ENCODE measurements around the gene CSMD2. TPM values are rescaled to one million over a fixed set of nuclear protein-coding genes. Genes with fewer than 3 reads are reported as not detected.

Gene CSMD2
- total RNA-seq, 2 donors from 2014 or later = 2.8 to 3.0 TPM

DNA sequence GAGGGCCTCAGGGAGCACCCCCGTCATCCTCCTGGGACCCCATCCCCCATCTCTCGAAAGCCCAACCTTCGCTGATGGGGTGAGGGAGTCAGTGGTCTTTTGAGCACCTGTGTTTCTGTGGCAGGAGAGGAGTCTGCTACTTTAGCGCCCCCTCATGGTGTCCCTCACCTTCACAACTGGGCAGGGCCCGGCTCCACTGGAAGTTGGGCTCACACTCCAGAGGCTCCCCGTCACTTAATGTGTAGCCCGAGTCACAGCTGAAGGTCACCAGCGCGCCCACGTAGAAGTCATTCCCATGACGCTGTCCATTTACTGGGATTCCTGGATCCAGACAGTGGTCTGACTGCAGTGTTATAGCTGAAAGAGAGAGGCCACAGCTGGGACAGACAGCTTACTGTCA is 440.7 kb downstream of the CSMD2 start:
- H3K9me3 ChIP-seq = no peaks in the 10 kb centered on the region
- no peak for ATAC-seq (ENCODE audit: insufficient number of reproducible peaks, low FRiP score, low read depth)
- no peak overlapping the region for H3K4me3 ChIP-seq
- H3K27me3 ChIP-seq (replicated peaks; ENCODE audit: insufficient read depth) = no peaks in the 10 kb centered on the region
- H3K36me3 ChIP-seq = no peaks in the 10 kb centered on the region
- no peak for DNase-seq (ENCODE audit: low spot score)
- H3K27ac ChIP-seq = no peak overlapping the region
- H3K4me1 ChIP-seq (ENCODE audit: control insufficient read depth in 1 of 2, low read depth in 2 of 2) = peaks cover 0 to 13% of the 10 kb centered on the region in 2 donors
- TF ChIP-seq, protein P1, sequence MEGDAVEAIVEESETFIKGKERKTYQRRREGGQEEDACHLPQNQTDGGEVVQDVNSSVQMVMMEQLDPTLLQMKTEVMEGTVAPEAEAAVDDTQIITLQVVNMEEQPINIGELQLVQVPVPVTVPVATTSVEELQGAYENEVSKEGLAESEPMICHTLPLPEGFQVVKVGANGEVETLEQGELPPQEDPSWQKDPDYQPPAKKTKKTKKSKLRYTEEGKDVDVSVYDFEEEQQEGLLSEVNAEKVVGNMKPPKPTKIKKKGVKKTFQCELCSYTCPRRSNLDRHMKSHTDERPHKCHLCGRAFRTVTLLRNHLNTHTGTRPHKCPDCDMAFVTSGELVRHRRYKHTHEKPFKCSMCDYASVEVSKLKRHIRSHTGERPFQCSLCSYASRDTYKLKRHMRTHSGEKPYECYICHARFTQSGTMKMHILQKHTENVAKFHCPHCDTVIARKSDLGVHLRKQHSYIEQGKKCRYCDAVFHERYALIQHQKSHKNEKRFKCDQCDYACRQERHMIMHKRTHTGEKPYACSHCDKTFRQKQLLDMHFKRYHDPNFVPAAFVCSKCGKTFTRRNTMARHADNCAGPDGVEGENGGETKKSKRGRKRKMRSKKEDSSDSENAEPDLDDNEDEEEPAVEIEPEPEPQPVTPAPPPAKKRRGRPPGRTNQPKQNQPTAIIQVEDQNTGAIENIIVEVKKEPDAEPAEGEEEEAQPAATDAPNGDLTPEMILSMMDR (IDR thresholded peaks at IDR 0.05) = no peak

DNA sequence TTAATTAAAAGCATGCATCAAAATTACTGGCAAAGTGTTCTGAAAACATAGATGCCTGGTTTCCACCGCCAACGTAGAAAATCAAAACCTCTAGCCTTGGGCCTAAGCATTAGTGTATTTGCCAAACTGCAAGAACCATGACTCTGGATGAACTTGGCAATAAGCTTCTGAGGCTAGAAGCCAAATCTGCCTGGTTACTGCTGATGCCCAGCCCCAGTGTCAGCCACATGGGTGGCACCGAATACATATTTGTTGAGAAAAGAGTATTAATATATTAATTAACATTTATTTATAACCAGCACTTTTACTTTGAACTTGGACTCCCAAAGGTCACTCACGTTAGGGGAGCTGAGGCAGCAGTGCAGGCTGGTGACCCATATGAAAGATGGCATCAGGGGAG is 441.8 kb downstream of the CSMD2 start:
- no peak overlapping the region for H3K27ac ChIP-seq

DNA sequence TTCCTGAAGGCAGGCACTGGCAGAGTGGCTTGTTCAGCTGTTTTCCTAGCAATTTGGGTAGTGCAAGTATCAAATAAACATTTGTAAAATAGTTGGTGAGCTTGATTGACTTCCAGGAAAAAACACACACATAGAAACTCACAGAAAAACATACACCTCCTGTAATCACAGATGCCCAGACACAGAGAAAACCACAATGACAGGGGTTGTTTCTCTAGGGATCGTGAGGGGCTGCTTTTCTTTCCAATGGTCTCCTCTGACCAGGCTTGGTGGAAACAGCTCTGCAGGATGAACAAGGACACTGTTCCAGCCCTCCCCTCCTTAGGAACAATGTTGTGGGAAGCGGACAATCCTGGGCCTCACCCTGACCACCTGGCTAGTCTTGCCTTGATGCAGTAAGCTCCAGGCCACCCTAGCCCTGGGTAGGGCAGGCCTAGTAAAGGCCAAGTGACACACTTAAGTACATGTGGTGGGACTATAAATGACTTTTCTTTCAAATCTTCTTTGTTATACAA is 443.7 kb downstream of the CSMD2 start:
- no peak for ATAC-seq (ENCODE audit: insufficient number of reproducible peaks, low FRiP score, low read depth)
- no peak for DNase-seq (ENCODE audit: low spot score)

More for the DNA sequence above, 441.8 kb downstream of the CSMD2 start:
- H3K27me3 ChIP-seq (replicated peaks; ENCODE audit: insufficient read depth) = no peaks in the 10 kb centered on the region
- TF ChIP-seq, protein P1 (IDR thresholded peaks at IDR 0.05) = no peak
- H3K4me3 ChIP-seq = no peak overlapping the region
- no peaks in the 10 kb centered on the region for H3K9me3 ChIP-seq
- ATAC-seq (ENCODE audit: insufficient number of reproducible peaks, low FRiP score, low read depth) (no peak), DNase-seq (ENCODE audit: low spot score) (no peak)
- H3K4me1 ChIP-seq (ENCODE audit: control insufficient read depth in 1 of 2, low read depth in 2 of 2) = peaks cover 0 to 13% of the 10 kb centered on the region in 2 donors
- no peaks in the 10 kb centered on the region for H3K36me3 ChIP-seq

DNA sequence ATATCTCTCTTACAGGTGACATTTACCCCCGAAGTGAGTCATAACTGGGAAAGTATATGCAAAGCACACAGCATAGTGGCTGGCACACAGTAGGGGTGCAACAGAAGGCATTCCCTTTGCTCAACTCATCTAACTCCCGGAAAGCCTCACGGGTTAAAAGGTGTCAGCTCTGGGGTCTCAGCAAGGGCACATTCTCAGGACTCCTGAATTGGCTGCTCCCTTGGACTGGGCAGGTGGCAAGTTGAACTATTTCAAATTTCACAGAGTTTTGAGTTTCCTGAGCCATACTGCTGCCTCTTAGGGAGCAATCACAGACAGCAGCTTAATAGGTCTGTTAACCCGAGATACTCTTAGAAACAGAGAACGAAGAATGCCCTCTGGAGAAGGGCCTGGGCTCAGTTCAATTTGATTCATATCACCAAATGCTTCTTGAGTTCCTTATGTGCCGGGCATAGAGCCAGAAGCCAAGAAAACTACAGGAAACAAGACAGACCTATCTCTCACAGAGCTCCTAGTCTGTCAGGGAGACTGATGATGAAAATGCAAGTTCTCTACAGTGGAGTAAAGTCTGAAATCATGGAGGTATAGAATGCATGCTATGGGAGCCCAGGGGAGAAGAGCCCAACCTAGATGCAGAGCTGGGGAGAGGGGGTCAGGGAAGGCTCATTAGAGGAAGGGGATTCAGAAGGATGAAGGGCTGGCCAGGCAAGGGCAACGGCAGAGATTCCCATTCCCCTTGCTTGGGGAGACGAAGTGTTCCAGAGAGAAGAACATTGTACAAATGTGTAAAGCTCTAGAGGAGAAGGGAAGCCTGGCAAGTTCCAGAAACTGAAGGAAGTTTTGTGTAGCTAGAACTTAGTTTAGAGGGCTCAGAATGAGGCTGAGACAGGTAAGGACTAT is 445.0 kb downstream of the CSMD2 start:
- no peak overlapping the region for H3K4me3 ChIP-seq

More for the DNA sequence above, 443.7 kb downstream of the CSMD2 start:
- no peaks in the 10 kb centered on the region for H3K27me3 ChIP-seq (replicated peaks; ENCODE audit: insufficient read depth)
- no peak overlapping the region for H3K4me3 ChIP-seq
- H3K36me3 ChIP-seq = no peaks in the 10 kb centered on the region
- peaks cover 0 to 11% of the 10 kb centered on the region in 2 donors for H3K4me1 ChIP-seq (ENCODE audit: control insufficient read depth in 1 of 2, low read depth in 2 of 2)
- TF ChIP-seq, protein P1 (IDR thresholded peaks at IDR 0.05) = no peak
- H3K9me3 ChIP-seq = no peaks in the 10 kb centered on the region
- no peak overlapping the region for H3K27ac ChIP-seq

DNA sequence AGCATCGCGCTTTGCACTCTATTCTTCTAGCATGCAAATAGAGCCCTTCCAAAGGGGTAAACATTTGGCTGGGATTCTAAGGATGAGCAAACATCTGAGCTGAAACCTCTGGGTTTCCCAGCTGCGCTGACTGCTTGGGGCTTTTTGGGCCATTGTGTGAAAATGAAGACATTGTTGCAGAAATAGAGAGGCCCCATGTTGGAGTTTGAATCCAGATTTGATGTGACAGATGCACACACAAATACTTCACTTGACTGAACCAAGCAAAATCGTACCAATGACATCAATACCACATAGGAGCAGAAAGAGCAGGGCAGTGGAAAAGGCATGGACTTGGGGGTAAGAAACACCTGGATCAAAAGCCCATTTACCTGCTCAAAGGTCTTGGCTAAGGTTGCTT is 445.7 kb downstream of the CSMD2 start:
- Histone ChIP-seq H3K36me3 (no peaks in the 10 kb centered on the region), H3K27me3 (replicated peaks; ENCODE audit: insufficient read depth) (no peaks in the 10 kb centered on the region), H3K4me3 (no peak overlapping the region), H3K4me1 (ENCODE audit: control insufficient read depth in 1 of 2, low read depth in 2 of 2) (no peaks in the 10 kb centered on the region), H3K27ac (no peak overlapping the region), H3K9me3 (no peaks in the 10 kb centered on the region)
- TF ChIP-seq, protein P1 (IDR thresholded peaks at IDR 0.05) = no peak
- no peak for DNase-seq (ENCODE audit: low spot score)
- ATAC-seq (ENCODE audit: insufficient number of reproducible peaks, low FRiP score, low read depth) = no peak

More for the DNA sequence above, 445.0 kb downstream of the CSMD2 start:
- DNase-seq (ENCODE audit: low spot score) (no peak), ATAC-seq (ENCODE audit: insufficient number of reproducible peaks, low FRiP score, low read depth) (no peak)
- H3K27ac ChIP-seq = no peak overlapping the region
- TF ChIP-seq, protein P1 (IDR thresholded peaks at IDR 0.05) = no peak
- no peaks in the 10 kb centered on the region for H3K4me1 ChIP-seq (ENCODE audit: control insufficient read depth in 1 of 2, low read depth in 2 of 2)
- no peaks in the 10 kb centered on the region for H3K36me3 ChIP-seq
- H3K9me3 ChIP-seq = no peaks in the 10 kb centered on the region
- no peaks in the 10 kb centered on the region for H3K27me3 ChIP-seq (replicated peaks; ENCODE audit: insufficient read depth)

Measured in thoracic aorta (tissue), 2 donors.